Measurements from ENCODE around the gene SLC2A11. TPM values are rescaled to one million over a fixed set of nuclear protein-coding genes. Genes with fewer than 3 reads are reported as not detected.
"Not testable (repeated sequence)": the region's sequence is repeated elsewhere in the genome, so short reads cannot be mapped to it uniquely, and the experiment has no call there.

Gene SLC2A11
- total RNA-seq, 1 donor from 2014 or later = 13.6 TPM

GRCh38 chr22:23921586-23922201 lies 64.0 kb downstream of the SLC2A11 start:
- intact Hi-C loops (cut with DNase I); ATAC-seq; DNase-seq (ENCODE audit: low spot score): not testable (repeated sequence)

- ATAC-seq = no peak
- intact Hi-C loops (cut with DNase I) = no loop called here
- DNase-seq (ENCODE audit: low spot score) = no peak
Measured at GRCh38 chr22:23922921-23923320, 65.2 kb downstream of the SLC2A11 start.

GRCh38 chr22:23925020-23925606 lies 67.4 kb downstream of the SLC2A11 start:
- no peak for DNase-seq (ENCODE audit: low spot score)

GRCh38 chr22:23926561-23926960 lies 68.9 kb downstream of the SLC2A11 start:
- ATAC-seq = no peak
- DNase-seq (ENCODE audit: low spot score) = no peak
- intact Hi-C loops (cut with DNase I) = no loop called here

More at GRCh38 chr22:23925020-23925606, 67.4 kb downstream of the SLC2A11 start:
- ATAC-seq = no peak
- intact Hi-C loops (cut with DNase I) = no loop called here

Other genes with a start within 250 kb of the SLC2A11 start
- gene DRICH1, start 225.6 kb upstream of the SLC2A11 start, total RNA-seq = 1.3 TPM
- gene RGL4, start 166.9 kb upstream of the SLC2A11 start, total RNA-seq = 1.2 TPM
- gene ZNF70, start 106.8 kb upstream of the SLC2A11 start, total RNA-seq = 11.2 TPM
- gene VPREB3, start 103.5 kb upstream of the SLC2A11 start, total RNA-seq = not detected
- 0.49 TPM for gene C22orf15, start 94.9 kb upstream of the SLC2A11 start, total RNA-seq
- gene CHCHD10, start 89.9 kb upstream of the SLC2A11 start, total RNA-seq = 32.5 TPM
- gene MMP11, start 85.0 kb upstream of the SLC2A11 start, total RNA-seq = 3.9 TPM
- gene SMARCB1, start 70.9 kb upstream of the SLC2A11 start, total RNA-seq = 56.2 TPM
- 2.7 TPM for gene DERL3, start 18.9 kb upstream of the SLC2A11 start, total RNA-seq
- gene MIF, start 36.5 kb downstream of the SLC2A11 start, total RNA-seq = 229 TPM
- gene GSTT2B, start 103.3 kb downstream of the SLC2A11 start, total RNA-seq = 19.5 TPM
- 4.0 TPM for gene DDTL, start 109.0 kb downstream of the SLC2A11 start, total RNA-seq
- gene DDT, start 116.6 kb downstream of the SLC2A11 start, total RNA-seq = 57.8 TPM
- not detected for gene GSTT2, start 122.3 kb downstream of the SLC2A11 start, total RNA-seq
- not detected for gene GSTT4, start 147.6 kb downstream of the SLC2A11 start, total RNA-seq
- 67.2 TPM for gene CABIN1, start 153.4 kb downstream of the SLC2A11 start, total RNA-seq

Measured in sciatic nerve (tissue), 2 donors.